ENCODE results near the gene B4GALT4.
"Not testable (repeated sequence)": the region's sequence is repeated elsewhere in the genome, so short reads cannot be mapped to it uniquely, and the experiment has no call there.

Gene B4GALT4, protein sequence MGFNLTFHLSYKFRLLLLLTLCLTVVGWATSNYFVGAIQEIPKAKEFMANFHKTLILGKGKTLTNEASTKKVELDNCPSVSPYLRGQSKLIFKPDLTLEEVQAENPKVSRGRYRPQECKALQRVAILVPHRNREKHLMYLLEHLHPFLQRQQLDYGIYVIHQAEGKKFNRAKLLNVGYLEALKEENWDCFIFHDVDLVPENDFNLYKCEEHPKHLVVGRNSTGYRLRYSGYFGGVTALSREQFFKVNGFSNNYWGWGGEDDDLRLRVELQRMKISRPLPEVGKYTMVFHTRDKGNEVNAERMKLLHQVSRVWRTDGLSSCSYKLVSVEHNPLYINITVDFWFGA

DNA sequence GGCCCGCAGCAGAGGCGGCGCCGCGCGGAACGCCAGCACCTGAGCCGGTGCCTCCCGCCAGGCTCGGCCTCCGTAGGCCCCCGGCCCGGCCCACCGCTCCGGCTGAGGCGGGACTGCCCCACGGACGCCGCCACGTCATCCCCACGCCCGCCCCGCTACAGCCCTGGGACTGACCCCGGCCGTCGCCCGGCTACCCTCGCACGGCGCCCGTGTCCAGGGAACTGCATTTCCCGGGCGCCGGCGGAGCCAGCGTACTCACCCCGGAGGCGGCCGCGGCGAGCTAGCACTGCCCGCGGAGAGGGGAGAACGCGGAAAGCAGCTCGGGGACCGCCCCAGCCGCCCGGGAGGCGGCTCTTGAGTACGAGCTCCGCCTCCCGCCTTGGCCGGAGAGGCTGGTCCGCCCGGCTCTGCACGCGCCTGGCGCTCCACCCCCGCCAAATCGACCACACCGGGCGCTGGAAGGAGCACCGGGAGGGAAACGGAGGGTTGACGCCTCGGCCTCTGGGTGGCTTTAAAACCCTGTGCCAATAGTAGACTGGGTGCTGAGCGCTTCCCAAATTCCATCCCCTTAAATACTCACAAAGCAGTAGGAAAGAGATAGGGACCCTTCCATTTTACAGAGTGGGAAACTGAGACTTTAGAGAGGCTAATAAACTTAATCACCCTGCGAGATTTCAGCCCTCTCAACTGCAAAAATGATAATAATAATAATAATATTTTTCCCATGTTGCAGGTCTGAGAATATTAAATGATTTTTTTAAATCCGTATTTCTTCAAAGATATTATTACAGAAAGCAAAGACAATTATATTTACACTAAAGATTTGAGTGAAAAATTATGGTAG is at the start of gene B4GALT4:
Gene B4GALT4 (minus strand): TSS at position 288 of the 844 bp plus-strand sequence. CDS start 10,779 bp downstream, outside the sequence.
- DNase-seq (ENCODE audit: low read depth), result peak; percentile 50

DNA sequence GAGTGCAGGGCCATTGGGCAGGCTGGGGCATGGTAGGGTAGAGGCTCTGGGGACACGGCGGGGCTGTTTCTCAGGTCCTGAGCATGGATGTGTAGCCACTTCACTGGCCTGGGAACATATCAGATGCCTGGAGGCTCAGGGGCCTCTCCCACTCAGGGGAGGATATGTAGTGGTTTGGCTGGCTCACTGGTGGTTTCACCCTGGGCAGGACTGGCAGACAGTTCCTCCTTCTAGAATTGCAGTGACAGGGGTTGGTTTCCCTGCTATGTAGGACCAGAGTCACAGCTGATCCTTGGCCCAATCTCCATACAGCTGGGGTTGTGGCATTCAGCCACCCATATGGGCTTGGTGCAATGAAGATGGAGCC is 48.7 kb upstream of the B4GALT4 start:
- no peak for DNase-seq (ENCODE audit: low read depth)

- no peak for DNase-seq (ENCODE audit: low read depth)
These were observed 48.2 kb upstream of the B4GALT4 start for GRCh38 chr3:119288669-119289403.

GRCh38 chr3:119279584-119280243 is 39.0 kb upstream of the B4GALT4 start:
- no peak for DNase-seq (ENCODE audit: low read depth)

DNA sequence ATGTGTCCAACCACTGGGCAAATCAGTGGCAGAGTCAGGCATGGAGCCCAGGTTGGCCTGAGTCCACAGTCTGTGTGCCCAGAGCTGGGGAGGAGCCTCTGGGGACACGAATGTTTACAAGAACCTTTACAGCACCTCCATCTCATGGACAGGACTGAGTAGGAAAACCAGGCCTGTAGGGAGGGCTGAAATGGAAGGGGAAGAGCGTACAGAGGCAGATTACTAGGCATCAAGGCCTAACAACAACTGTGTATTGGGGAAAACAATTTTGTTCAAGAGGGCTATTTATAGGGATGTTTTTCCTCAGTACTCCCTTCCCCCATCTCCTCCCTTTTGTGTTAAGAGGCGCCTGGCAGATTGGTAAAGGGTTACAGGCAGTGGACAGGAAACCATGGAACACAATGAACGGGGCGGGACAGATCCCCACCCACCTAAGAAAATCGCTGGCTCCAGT is 38.5 kb upstream of the B4GALT4 start:
- no peak for DNase-seq (ENCODE audit: low read depth)

- DNase-seq (ENCODE audit: low read depth), result no peak
These were observed 36.0 kb upstream of the B4GALT4 start for GRCh38 chr3:119276680-119277079.

GRCh38 chr3:119270212-119270611 is 29.5 kb upstream of the B4GALT4 start:
- not testable (repeated sequence) for DNase-seq (ENCODE audit: low read depth)

- no peak for DNase-seq (ENCODE audit: low read depth)
These were observed 20.4 kb upstream of the B4GALT4 start for GRCh38 chr3:119261055-119261454.

DNA sequence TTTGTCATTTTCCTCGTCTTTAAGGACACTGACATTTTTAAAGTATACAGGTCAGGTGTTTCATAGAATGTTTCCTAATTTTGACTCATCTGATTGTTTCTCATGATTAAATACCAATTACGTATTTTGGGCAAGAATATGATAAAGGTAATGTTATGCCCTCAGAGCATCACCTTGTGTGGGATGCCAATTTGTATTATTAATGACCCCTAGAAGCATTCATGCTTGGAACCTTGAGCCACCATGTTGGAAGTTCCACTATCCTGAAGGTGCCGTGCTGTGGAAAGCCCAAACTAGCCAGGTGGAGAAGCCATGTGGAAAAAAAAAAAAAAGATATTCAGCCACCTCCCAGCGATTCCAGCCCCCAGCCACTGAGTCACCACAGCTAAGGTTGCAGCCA is 19.1 kb upstream of the B4GALT4 start:
- DNase-seq (ENCODE audit: low read depth), result no peak

- DNase-seq (ENCODE audit: low read depth), result no peak
These were observed 18.2 kb upstream of the B4GALT4 start for GRCh38 chr3:119258915-119259314.

- DNase-seq (ENCODE audit: low read depth), result no peak
These were observed 17.2 kb upstream of the B4GALT4 start for GRCh38 chr3:119257654-119258410.

- DNase-seq (ENCODE audit: low read depth), result no peak
These were observed 16.4 kb upstream of the B4GALT4 start for GRCh38 chr3:119257111-119257510.

DNA sequence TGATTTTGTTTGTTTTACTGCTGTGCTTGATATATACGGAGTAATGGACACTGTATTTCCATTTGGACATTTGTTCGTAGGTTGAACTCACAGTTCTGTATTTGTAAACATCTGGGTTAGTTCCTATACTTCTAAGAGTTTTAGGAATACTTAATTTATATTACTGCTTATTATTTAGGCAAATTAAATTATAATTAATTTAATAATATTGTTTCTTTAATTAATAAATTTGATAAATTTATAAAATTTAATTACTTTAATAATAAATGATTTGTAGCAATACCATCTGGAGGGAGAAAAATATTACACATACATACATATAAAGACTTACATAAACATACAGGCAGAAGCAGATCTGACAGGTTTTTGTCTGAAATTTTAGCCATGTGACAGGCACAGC is 14.5 kb upstream of the B4GALT4 start:
- DNase-seq (ENCODE audit: low read depth), result no peak

DNA sequence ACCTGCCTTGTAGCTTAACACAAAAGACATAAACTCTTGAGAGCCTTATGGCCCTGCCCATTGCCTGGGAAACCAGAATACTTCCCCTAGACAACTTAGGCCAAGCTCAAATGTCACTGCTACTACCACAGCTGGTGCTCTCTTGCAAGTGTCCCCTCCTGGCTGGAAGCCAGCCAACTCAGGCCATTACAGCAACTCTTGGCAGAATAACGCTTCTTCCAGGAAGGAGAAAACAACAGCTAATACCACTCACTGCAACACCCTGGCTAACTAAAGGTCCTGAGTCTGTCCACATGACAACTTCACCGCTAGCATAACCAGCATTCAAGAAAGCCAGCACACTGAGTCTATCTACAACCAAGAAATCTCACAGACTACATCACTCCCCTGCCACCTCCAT is 5.1 kb upstream of the B4GALT4 start:
- DNase-seq (ENCODE audit: low read depth), result no peak

- no peak for DNase-seq (ENCODE audit: low read depth)
These were observed 3.0 kb upstream of the B4GALT4 start for GRCh38 chr3:119243712-119244111.

- not testable (repeated sequence) for DNase-seq (ENCODE audit: low read depth)
These were observed 2.4 kb upstream of the B4GALT4 start for GRCh38 chr3:119243058-119243529.

DNA sequence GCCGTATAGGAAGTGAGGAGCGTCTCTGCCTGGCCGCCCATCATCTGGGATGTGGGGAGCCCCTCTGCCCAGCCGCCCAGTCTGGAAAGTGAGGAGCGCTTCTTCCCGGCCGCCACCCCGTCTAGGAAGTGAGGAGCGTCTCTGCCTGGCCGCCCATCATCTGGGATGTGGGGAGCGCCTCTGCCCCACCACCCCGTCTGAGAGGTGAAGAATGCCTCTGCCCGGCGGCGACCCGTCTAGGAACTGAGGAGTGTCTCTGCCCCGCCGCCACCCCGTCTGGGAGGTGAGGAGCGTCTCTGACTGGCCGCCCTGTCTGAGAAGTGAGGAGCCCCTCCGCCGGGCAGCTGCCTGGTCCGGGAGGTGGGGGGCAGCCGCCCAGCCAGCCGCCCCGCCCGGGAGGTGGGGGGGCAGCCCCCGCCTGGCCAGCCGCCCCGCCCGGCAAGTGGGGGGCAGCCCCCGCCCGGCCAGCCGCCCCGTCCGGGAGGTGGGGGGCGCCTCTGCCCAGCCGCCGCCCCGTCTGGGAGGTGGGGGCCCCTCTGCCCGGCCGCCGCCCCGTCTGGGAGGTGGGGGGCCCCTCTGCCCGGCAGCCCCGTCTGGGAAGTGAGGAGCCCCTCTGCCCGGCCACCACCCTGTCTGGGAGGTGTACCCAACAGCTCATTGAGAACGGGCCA is 1.8 kb upstream of the B4GALT4 start:
- DNase-seq (ENCODE audit: low read depth), result not testable (repeated sequence)

DNA sequence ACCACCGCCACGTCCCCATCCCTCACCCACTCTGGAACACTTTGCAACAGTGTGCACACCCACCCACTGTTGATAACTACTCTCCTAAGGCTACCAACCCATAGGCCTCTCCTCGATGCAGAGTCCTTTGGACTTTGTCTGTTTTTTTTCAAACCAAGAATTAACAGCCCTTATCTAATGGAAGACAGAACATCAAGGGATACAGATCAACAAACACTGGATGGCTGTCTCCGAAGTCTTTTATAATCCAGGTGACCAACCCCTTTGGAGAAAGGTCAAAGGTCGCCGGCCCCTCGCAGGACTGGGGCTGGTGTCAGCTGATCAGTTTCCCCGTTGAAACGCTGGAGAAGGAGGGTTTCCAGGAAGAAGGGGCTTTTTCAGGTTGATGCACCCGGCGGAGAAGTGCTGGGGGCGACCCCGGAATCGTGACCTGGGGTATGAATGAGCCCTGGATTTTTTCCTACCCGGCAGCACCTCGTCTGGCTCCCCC is 532 bp downstream of the B4GALT4 start:
- DNase-seq (ENCODE audit: low read depth), result no peak

GRCh38 chr3:119239206-119239820 is 1.4 kb downstream of the B4GALT4 start:
- DNase-seq (ENCODE audit: low read depth), result no peak

GRCh38 chr3:119238363-119238762 is 2.3 kb downstream of the B4GALT4 start:
- no peak for DNase-seq (ENCODE audit: low read depth)

All from T-helper 22 cell (primary cell).